Left ventricle myocardium inferior (tissue), 1 donor: ENCODE measurements around the gene TXNDC12. TPM values are rescaled to one million over a fixed set of nuclear protein-coding genes. Genes with fewer than 3 reads are reported as not detected.
A peak's percentile ranks its signal among the peaks of the same experiment; 100 is the strongest.
"Not testable (repeated sequence)": the region's sequence is repeated elsewhere in the genome, so short reads cannot be mapped to it uniquely, and the experiment has no call there.

Experiments
- DNase-seq: peaks from one replicate; pipeline ENCODE4 v3.0.0-alpha.2; 2020
- H3K27ac ChIP-seq: fragments of 200-600 bp; replicated peaks from 2 replicates; pipeline ENCODE4 v1.8.0; 2021
- H3K27me3 ChIP-seq: fragments of 200-600 bp; 2 replicates; pipeline ENCODE4 v1.8.0; 2021; ENCODE audit warnings: low read depth
- H3K36me3 ChIP-seq: fragments of 200-600 bp; 2 replicates; pipeline ENCODE4 v1.8.0; 2021
- H3K4me1 ChIP-seq: fragments of 200-600 bp; 2 replicates; pipeline ENCODE4 v1.8.0; 2021
- H3K4me3 ChIP-seq: fragments of 200-600 bp; 2 replicates; pipeline ENCODE4 v1.8.0; 2021; ENCODE audit warnings: mild to moderate bottlenecking, moderate library complexity
- H3K9me3 ChIP-seq: fragments of 200-600 bp; replicated peaks from 2 replicates; pipeline ENCODE4 v1.8.0; 2021
- intact Hi-C: fragments of 100-400 bp; cut with micrococcal nuclease; formaldehyde crosslinking; loops from one replicate; pipeline ENCODE4 v1.11.0; 2022
- total RNA-seq: library from RNA; stranded (reverse); fragmentation: NEBNext Ultra II Directional; extraction: Animal tissue kit (Norgen Biotek cat#: 25700); gene quantifications from one replicate; pipeline ENCODE4 v1.2.1, GENCODE V29; 2021
- TF ChIP-seq, protein P1 (sequence below): fragments of 200-600 bp; IDR thresholded peaks from 2 replicates; pipeline ENCODE4 v1.8.0; 2021; ENCODE audit warnings: antibody characterized with exemption, mild to moderate bottlenecking, borderline replicate concordance
- donor health status: DM: no; HTN: yes; CAD: no; lungs with severe emphysema.

The TXNDC12 gene
- total RNA-seq, 1 donor from 2014 or later: 25.7 TPM

DNA sequence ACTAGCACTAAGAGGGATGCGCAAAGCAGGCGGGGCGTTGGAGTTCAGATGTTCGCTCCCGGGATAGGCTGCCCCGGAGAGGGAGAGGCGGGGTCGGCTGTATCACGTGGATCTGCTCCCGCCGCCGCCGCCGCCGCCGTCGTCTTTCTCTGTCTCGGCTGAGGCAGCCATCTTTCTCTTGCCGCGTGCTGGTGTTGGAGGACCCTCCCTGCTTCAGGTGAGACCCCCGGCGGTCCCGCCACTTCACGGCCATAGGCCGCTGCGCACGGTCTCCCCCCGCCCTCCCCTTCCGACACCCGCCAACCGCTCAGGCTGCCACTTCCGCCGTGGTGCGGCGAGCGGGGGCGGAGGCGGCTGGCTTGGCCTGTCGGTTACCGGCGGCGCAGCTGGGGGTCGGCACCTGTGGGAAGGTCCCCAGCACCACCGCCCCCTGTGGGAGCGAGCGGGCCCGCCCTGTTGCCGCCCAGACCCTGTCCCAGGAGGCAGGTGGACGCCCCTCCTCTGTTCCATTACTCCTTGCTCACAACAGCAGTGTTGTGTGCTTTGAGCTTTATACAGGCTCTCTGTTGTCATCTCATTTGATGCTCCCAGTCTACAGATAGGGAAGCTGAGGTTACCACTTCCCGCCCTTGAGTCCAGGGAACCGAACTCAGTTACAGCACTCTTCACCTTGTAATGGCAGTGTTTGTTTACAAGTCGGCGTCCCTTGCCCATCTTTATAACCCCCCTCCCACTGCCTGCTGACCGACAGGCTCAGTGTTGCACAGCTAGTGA, 1.4 kb upstream of the TXNDC12 start, which contains the start of gene BTF3L4:
TSS of gene BTF3L4 (plus strand) at position 133 of the 774 bp plus-strand sequence. CDS start 3,553 bp downstream, outside the sequence.
- H3K27ac ChIP-seq: peak within 1 kb of the TSS; percentile 89
- DNase-seq: peak; percentile 96
- peaks cover 28% of the 10 kb centered on the region for H3K36me3 ChIP-seq
- H3K4me1 ChIP-seq: peaks cover 65% of the 10 kb centered on the region
- no peaks in the 10 kb centered on the region for H3K27me3 ChIP-seq
- H3K9me3 ChIP-seq: no peaks in the 10 kb centered on the region
- TF ChIP-seq, protein P1, sequence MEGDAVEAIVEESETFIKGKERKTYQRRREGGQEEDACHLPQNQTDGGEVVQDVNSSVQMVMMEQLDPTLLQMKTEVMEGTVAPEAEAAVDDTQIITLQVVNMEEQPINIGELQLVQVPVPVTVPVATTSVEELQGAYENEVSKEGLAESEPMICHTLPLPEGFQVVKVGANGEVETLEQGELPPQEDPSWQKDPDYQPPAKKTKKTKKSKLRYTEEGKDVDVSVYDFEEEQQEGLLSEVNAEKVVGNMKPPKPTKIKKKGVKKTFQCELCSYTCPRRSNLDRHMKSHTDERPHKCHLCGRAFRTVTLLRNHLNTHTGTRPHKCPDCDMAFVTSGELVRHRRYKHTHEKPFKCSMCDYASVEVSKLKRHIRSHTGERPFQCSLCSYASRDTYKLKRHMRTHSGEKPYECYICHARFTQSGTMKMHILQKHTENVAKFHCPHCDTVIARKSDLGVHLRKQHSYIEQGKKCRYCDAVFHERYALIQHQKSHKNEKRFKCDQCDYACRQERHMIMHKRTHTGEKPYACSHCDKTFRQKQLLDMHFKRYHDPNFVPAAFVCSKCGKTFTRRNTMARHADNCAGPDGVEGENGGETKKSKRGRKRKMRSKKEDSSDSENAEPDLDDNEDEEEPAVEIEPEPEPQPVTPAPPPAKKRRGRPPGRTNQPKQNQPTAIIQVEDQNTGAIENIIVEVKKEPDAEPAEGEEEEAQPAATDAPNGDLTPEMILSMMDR: no peak
- intact Hi-C loops: no loop called here
- peak within 1 kb of the TSS; percentile 95 for H3K4me3 ChIP-seq

- H3K27ac ChIP-seq: peak overlapping the region; percentile 89
- peaks cover 65% of the 10 kb centered on the region for H3K4me1 ChIP-seq
- DNase-seq: no peak
- peak overlapping the region; percentile 95 for H3K4me3 ChIP-seq
- H3K27me3 ChIP-seq: no peaks in the 10 kb centered on the region
- TF ChIP-seq, protein P1: no peak
- no peaks in the 10 kb centered on the region for H3K9me3 ChIP-seq
- intact Hi-C loops: no loop called here
- H3K36me3 ChIP-seq: peaks cover 27% of the 10 kb centered on the region
These were observed 823 bp upstream of the TXNDC12 start for GRCh38 chr1:52055866-52056162.

- Histone ChIP-seq H3K27ac (peak overlapping the region; percentile 89), H3K36me3 (peaks cover 17% of the 10 kb centered on the region), H3K4me1 (peaks cover 68% of the 10 kb centered on the region), H3K4me3 (peak overlapping the region; percentile 95), H3K27me3 (no peaks in the 10 kb centered on the region), H3K9me3 (no peaks in the 10 kb centered on the region)
- intact Hi-C loops: no loop called here
- no peak for DNase-seq
- TF ChIP-seq, protein P1: no peak
These were observed 410 bp downstream of the TXNDC12 start for GRCh38 chr1:52054496-52055065.

DNA sequence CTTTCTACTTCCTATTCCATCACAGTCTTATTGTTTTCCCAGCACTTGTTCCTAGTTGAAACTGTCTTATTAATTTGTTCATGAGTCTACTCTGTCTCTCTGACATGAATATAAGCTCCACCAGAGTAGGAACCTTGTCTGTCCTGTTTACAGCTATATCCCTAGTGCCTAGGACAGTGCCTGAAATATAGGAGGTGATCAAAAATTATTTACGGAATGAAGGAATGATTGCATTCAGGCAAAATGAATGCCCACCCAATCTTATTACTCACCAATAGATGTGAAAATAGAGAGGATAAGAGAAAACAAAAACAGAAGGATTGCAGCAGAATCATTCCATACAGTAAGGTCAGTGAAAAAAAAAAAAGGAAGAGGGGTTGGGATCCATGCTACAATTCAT, 1.1 kb downstream of the TXNDC12 start:
- Histone ChIP-seq H3K27me3 (no peaks in the 10 kb centered on the region), H3K4me3 (peak overlapping the region; percentile 95), H3K4me1 (peaks cover 61% of the 10 kb centered on the region), H3K27ac (no peak overlapping the region), H3K9me3 (no peaks in the 10 kb centered on the region), H3K36me3 (peaks cover 17% of the 10 kb centered on the region)
- no peak for DNase-seq
- intact Hi-C loops: no loop called here
- TF ChIP-seq, protein P1: no peak

GRCh38 chr1:52049337-52049736, 5.7 kb downstream of the TXNDC12 start:
- peaks cover 18% of the 10 kb centered on the region for H3K4me1 ChIP-seq
- H3K9me3 ChIP-seq, H3K27ac ChIP-seq, H3K27me3 ChIP-seq, H3K4me3 ChIP-seq, DNase-seq, intact Hi-C loops: not testable (repeated sequence)
- peaks cover 17% of the 10 kb centered on the region for H3K36me3 ChIP-seq

DNA sequence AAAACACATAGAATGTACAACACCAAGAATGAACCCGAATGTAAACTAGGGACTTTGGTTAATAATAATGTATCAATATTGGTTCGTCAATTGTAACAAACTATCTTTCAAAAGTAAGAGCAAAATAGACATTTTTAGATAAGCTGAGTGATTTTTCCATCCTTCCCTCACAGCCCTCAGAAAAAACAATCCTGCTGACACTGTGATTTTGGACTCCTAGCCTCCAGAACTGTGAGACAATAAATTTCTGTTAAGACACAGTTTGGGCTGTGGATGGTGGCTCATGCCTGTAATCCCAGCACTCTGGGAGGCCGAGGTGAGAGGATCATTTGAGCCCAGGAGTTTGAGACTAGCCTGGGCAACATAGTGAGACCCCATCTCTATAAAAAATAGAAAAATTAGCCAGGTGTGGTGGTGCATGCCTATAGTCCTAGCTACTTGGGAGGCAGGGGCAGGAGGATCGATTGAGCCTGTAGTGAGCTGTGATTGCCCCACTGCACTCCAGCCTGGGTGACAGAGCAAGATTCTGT, 9.3 kb downstream of the TXNDC12 start:
- intact Hi-C loops, H3K4me1 ChIP-seq, H3K9me3 ChIP-seq, H3K27ac ChIP-seq, H3K4me3 ChIP-seq, H3K36me3 ChIP-seq, DNase-seq, H3K27me3 ChIP-seq: not testable (repeated sequence)
